H1 (cell line): Measurements from ENCODE around the gene XPOT. TPM values are rescaled to one million over a fixed set of nuclear protein-coding genes. Genes with fewer than 3 reads are reported as not detected.

Source experiments
- CTCF ChIA-PET: fragments of 300-600 bp; sonication (Branson Sonifier 250); formaldehyde crosslinking; loops from one replicate; lab custom pipeline; 2021; ENCODE audit not compliant: partially characterized antibody; lab: Charles Lee
- POLR2A ChIA-PET: fragments of 300-600 bp; sonication (Branson Sonifier 250); formaldehyde crosslinking; loops from one replicate; lab custom pipeline; 2021; ENCODE audit warnings: inconsistent platforms; ENCODE audit not compliant: partially characterized antibody; lab: Charles Lee
- DNase-seq, 2 experiments: peaks; one replicate each; pipeline versions ENCODE4 v3.0.0 to v3.0.0-alpha.2; 2010 to 2022; ENCODE audit warnings: low spot score in 2 of 2, low read depth in 1 of 2, mixed read lengths in 1 of 2
- FAIRE-seq: peaks from 2 replicates; lab custom pipeline; 2011; peaks lifted over from hg19 to GRCh38; lab: Jason Lieb, UNC
- H2AFZ ChIP-seq: 2 replicates; pipeline ENCODE4 v1.8.1; 2012; ENCODE audit warnings: low read length, inconsistent platforms
- H2AK5ac ChIP-seq: 2 replicates; pipeline ENCODE4 v1.6.1; 2013; ENCODE audit warnings: low read depth, low read length
- H2BK120ac ChIP-seq: replicated peaks from 2 replicates; pipeline ENCODE3; 2013; ENCODE audit warnings: low read depth, low read length, inconsistent platforms
- H2BK12ac ChIP-seq: 2 replicates; pipeline ENCODE4 v1.6.1; 2013; ENCODE audit warnings: low read depth, low read length
- H2BK15ac ChIP-seq: 2 replicates; pipeline ENCODE4 v1.6.1; 2013; ENCODE audit warnings: low read length
- H2BK20ac ChIP-seq: 2 replicates; pipeline ENCODE4 v1.6.1; 2013; ENCODE audit warnings: low read length
- H2BK5ac ChIP-seq: 2 replicates; pipeline ENCODE4 v1.6.1; 2013; ENCODE audit warnings: low read depth, low read length
- H3K14ac ChIP-seq: 2 replicates; pipeline ENCODE4 v1.6.1; 2013; ENCODE audit warnings: inconsistent platforms; ENCODE audit not compliant: insufficient read length
- H3K18ac ChIP-seq: 2 replicates; pipeline ENCODE4 v1.6.1; 2013; ENCODE audit warnings: low read length; ENCODE audit errors: extremely low read depth
- H3K23ac ChIP-seq: 2 replicates; pipeline ENCODE4 v1.6.1; 2013; ENCODE audit warnings: inconsistent platforms; ENCODE audit not compliant: insufficient read length
- H3K23me2 ChIP-seq: 2 replicates; pipeline ENCODE4 v1.6.1; 2013; ENCODE audit warnings: low read depth, low read length
- H3K27ac ChIP-seq: 2 replicates; pipeline ENCODE4 v1.6.1; 2011; ENCODE audit warnings: low read depth, low read length, inconsistent platforms
- H3K27me3 ChIP-seq, 4 experiments: replicated peaks in 1 of 4; 1 replicate in 1 of 4; 2 replicates in 3 of 4; pipeline versions ENCODE4 v1.6.1 to v1.8.1; 2011 to 2013; ENCODE audit warnings: low read length in 3 of 4, mild to moderate bottlenecking in 3 of 4, inconsistent platforms in 2 of 4, mixed read lengths in 2 of 4, moderate library complexity in 1 of 4; ENCODE audit not compliant: control insufficient read depth in 3 of 4, insufficient read depth in 3 of 4; ENCODE audit errors: extremely low read depth in 1 of 4
- H3K36me3 ChIP-seq, 4 experiments: 2 replicates each; pipeline versions ENCODE4 v1.6.1 to v1.8.1; 2011 to 2013; ENCODE audit warnings: mild to moderate bottlenecking in 4 of 4, low read length in 3 of 4, moderate library complexity in 2 of 4, control low read depth in 1 of 4, inconsistent platforms in 1 of 4; ENCODE audit not compliant: insufficient read depth in 4 of 4, control insufficient read depth in 2 of 4
- H3K4ac ChIP-seq: replicated peaks from 2 replicates; pipeline ENCODE3; 2013; ENCODE audit warnings: low read length, low read depth, mixed read lengths, inconsistent platforms; ENCODE audit not compliant: insufficient read length
- H3K4me1 ChIP-seq, 4 experiments: replicated peaks in 1 of 4; 1 replicate in 1 of 4; 2 replicates in 3 of 4; pipeline versions ENCODE4 v1.6.1 to v1.8.1; 2011 to 2013; ENCODE audit warnings: low read length in 3 of 4, inconsistent platforms in 2 of 4, mixed read lengths in 1 of 4; ENCODE audit not compliant: insufficient read depth in 4 of 4, control insufficient read depth in 3 of 4
- H3K4me2 ChIP-seq, 2 experiments: 2 replicates each; pipeline versions ENCODE4 v1.6.1 to v1.8.1; 2011 to 2013; ENCODE audit warnings: low read depth in 2 of 2, low read length in 2 of 2, control low read depth in 1 of 2, inconsistent platforms in 1 of 2, mild to moderate bottlenecking in 1 of 2; ENCODE audit not compliant: insufficient read depth in 1 of 2
- H3K4me3 ChIP-seq, 4 experiments: fragments of 200-600, 300-600 bp in 1 of 4; sonication (generic), shearing (Covaris generic), sonication (Bioruptor Twin) in 1 of 4; 2 replicates each; pipeline versions ENCODE4 v1.5.1 to v1.8.1; 2011 to 2016; ENCODE audit warnings: low read length in 4 of 4, low read depth in 3 of 4, control low read depth in 2 of 4, inconsistent platforms in 2 of 4, mild to moderate bottlenecking in 2 of 4, mixed read lengths in 1 of 4, moderate library complexity in 1 of 4; ENCODE audit not compliant: insufficient read depth in 2 of 4; ENCODE audit errors: extremely low read depth in 1 of 4
- H3K56ac ChIP-seq: replicated peaks from 2 replicates; pipeline ENCODE3; 2013; ENCODE audit warnings: low read depth, mild to moderate bottlenecking, mixed read lengths, low read length, inconsistent platforms; ENCODE audit not compliant: insufficient read length
- H3K79me1 ChIP-seq: 2 replicates; pipeline ENCODE4 v1.6.1; 2013; ENCODE audit warnings: low read depth, low read length, control low read depth
- H3K79me2 ChIP-seq, 2 experiments: 2 replicates each; pipeline versions ENCODE4 v1.6.1 to v1.8.1; 2012 to 2013; ENCODE audit warnings: low read length in 2 of 2, mild to moderate bottlenecking in 2 of 2, inconsistent platforms in 1 of 2; ENCODE audit not compliant: insufficient read depth in 2 of 2, control insufficient read depth in 1 of 2
- H3K9ac ChIP-seq, 4 experiments: replicated peaks in 1 of 4; 1 replicate in 1 of 4; 2 replicates in 3 of 4; pipeline versions ENCODE4 v1.6.1 to v1.8.1; 2011 to 2013; ENCODE audit warnings: low read depth in 3 of 4, low read length in 3 of 4, control low read depth in 2 of 4, mild to moderate bottlenecking in 2 of 4, moderate library complexity in 2 of 4, inconsistent platforms in 1 of 4; ENCODE audit errors: extremely low read depth in 1 of 4
- H3K9me3 ChIP-seq, 2 experiments: 2 replicates each; pipeline versions ENCODE4 v1.6.1 to v1.8.1; 2012 to 2013; ENCODE audit warnings: mild to moderate bottlenecking in 2 of 2, moderate library complexity in 2 of 2, control low read depth in 1 of 2, inconsistent platforms in 1 of 2, low read depth in 1 of 2, low read length in 1 of 2, mixed read lengths in 1 of 2; ENCODE audit not compliant: insufficient read depth in 2 of 2
- H4K20me1 ChIP-seq, 2 experiments: replicated peaks in 1 of 2; 2 replicates each; pipeline versions ENCODE3 to v1.8.1; 2011 to 2013; ENCODE audit warnings: inconsistent platforms in 2 of 2, low read length in 2 of 2, mild to moderate bottlenecking in 1 of 2; ENCODE audit not compliant: insufficient read depth in 2 of 2, control insufficient read depth in 1 of 2
- H4K5ac ChIP-seq: 2 replicates; pipeline ENCODE4 v1.6.1; 2013; ENCODE audit warnings: low read length, low read depth, mixed read lengths, inconsistent platforms; ENCODE audit not compliant: insufficient read length
- H4K8ac ChIP-seq: 2 replicates; pipeline ENCODE4 v1.8.0; 2013; ENCODE audit warnings: mild to moderate bottlenecking, moderate library complexity, low read length, inconsistent platforms; ENCODE audit not compliant: insufficient read depth; ENCODE audit errors: extremely low read depth
- H4K91ac ChIP-seq: replicated peaks from 2 replicates; pipeline ENCODE3; 2013; ENCODE audit warnings: low read length, mixed read lengths, inconsistent platforms; ENCODE audit not compliant: insufficient read length
- BRCA1 ChIP-seq: IDR thresholded peaks from 2 replicates; pipeline ENCODE4 v1.6.1; 2012; ENCODE audit warnings: low read depth, low read length, improper control_type of control experiment
- GABPA ChIP-seq: IDR thresholded peaks from 2 replicates; pipeline ENCODE4 v1.6.1; 2011; ENCODE audit warnings: mild to moderate bottlenecking, low read length, moderate library complexity, borderline replicate concordance; ENCODE audit not compliant: insufficient read depth
- KDM4A ChIP-seq: IDR thresholded peaks from one replicate; pipeline ENCODE4 v1.7.1; 2012; ENCODE audit warnings: low read depth, mild to moderate bottlenecking, moderate library complexity, low read length, inconsistent platforms; ENCODE audit not compliant: severe bottlenecking
- TBP ChIP-seq: IDR thresholded peaks from 2 replicates; pipeline ENCODE4 v1.6.1; 2011; ENCODE audit warnings: low read depth, low read length, improper control_type of control experiment
- WGBS, 2 experiments: shearing (Covaris generic) in 1 of 2; methylation state at CpG; one replicate each; pipeline versions ENCODE4 v1.1.6 to v1.1.7; 2013 to 2015; ENCODE audit warnings: low lambda C conversion rate in 2 of 2, mixed read lengths in 2 of 2, inconsistent platforms in 1 of 2, low coverage in 1 of 2, missing lambda C conversion rate in 1 of 2; ENCODE audit not compliant: insufficient replicate concordance in 2 of 2, insufficient coverage in 1 of 2, insufficient read length in 1 of 2; ENCODE audit errors: extremely low coverage in 1 of 2, missing lambda C conversion rate in 1 of 2; 5-methylcytosine and 5-hydroxymethylcytosine counted together
- polyA plus RNA-seq, 7 experiments: library from polyadenylated mRNA; depleted of rRNA in 3 of 7; stranded (reverse) in 5 of 7; unstranded in 2 of 7; fragments of >200 nt in 5 of 7; fragments of 200-250 nt in 2 of 7; gene quantifications; 1 replicate in 5 of 7; 2 replicates in 1 of 7; 4 replicates in 1 of 7; pipeline versions ENCODE4 v1.2.1 to v1.2.3, GENCODE V29; 2011 to 2013; ENCODE audit warnings: missing spikeins in 2 of 7, mixed read lengths in 2 of 7
- total RNA-seq: library from RNA; stranded (reverse); fragmentation: NEBNext Ultra II Directional; extraction: Animal tissue kit (Norgen Biotek cat#: 25700); gene quantifications from 2 replicates; pipeline ENCODE4 v1.2.1, GENCODE V29; 2021

XPOT gene
- total and polyA plus RNA-seq, 2 of the 8 experiments (the other 6 are each of a cell fraction or from before 2014, with no cell fraction given): 38.8 to 176 TPM

GRCh38 chr12:64385468-64385867 is 18.7 kb upstream of the XPOT start:
- H4K5ac ChIP-seq: no peak overlapping the region
- H2AK5ac ChIP-seq: no peak overlapping the region
- H3K9ac ChIP-seq: no peak overlapping the region
- no peak overlapping the region for H3K14ac ChIP-seq
- no peak overlapping the region for H2BK20ac ChIP-seq
- no peak overlapping the region for H2BK120ac ChIP-seq
- no peaks in the 10 kb centered on the region for H3K79me2 ChIP-seq
- DNase-seq: no peak
- FAIRE-seq: no peak
- no peak for TF ChIP-seq TBP
- TF ChIP-seq BRCA1: no peak
- TF ChIP-seq KDM4A: no peak
- TF ChIP-seq GABPA: no peak
- 94% methylated on average over 2 of the region's 2 CpGs; no CpG with 5 or more reads in 1 of the 2 experiments for WGBS, 2 experiments
- H3K18ac ChIP-seq: no peak overlapping the region
- H2BK15ac ChIP-seq: no peak overlapping the region
- H3K36me3 ChIP-seq: no peaks in the 10 kb centered on the region
- no peak overlapping the region for H3K4ac ChIP-seq
- ChIA-PET CTCF (interaction anchor here (0.5 to 0.6 kb wide), 2 partner anchors 9 to 1265 kb away, joined by 3 read pairs; no protein-coding TSS in a partner anchor), POLR2A (interaction anchor here (1.8 kb wide), 1 partner anchor 19 kb away, joined by 5 read pairs; the partner anchor contains the start of gene XPOT)
- H3K4me3 ChIP-seq: no peak overlapping the region
- H4K91ac ChIP-seq: no peak overlapping the region
- H3K27me3 ChIP-seq: peaks cover 0 to 5% (median under 1%) of the 10 kb centered on the region in 4 experiments; a peak in 5 of 7 replicates
- no peak overlapping the region for H2AFZ ChIP-seq
- no peaks in the 10 kb centered on the region for H3K9me3 ChIP-seq
- H3K27ac ChIP-seq: no peak overlapping the region
- no peak overlapping the region for H2BK5ac ChIP-seq
- H3K23me2 ChIP-seq: no peaks in the 10 kb centered on the region
- no peak overlapping the region for H4K8ac ChIP-seq
- no peak overlapping the region for H2BK12ac ChIP-seq
- H3K79me1 ChIP-seq: no peaks in the 10 kb centered on the region
- H3K4me2 ChIP-seq: no peak overlapping the region
- peaks cover 0 to 2% (median 0%) of the 10 kb centered on the region in 4 experiments; a peak in 2 of 7 replicates for H3K4me1 ChIP-seq
- no peaks in the 10 kb centered on the region for H4K20me1 ChIP-seq
- no peak overlapping the region for H3K56ac ChIP-seq
- no peak overlapping the region for H3K23ac ChIP-seq
